GM18520 (cell line): ENCODE results near the gene SPTSSA.
"Not testable (repeated sequence)": the region's sequence is repeated elsewhere in the genome, so short reads cannot be mapped to it uniquely, and the experiment has no call there.

ENCODE experiments used
- ATAC-seq: cut with Tn5 transposase; IDR thresholded peaks from one replicate; pipeline ENCODE4 v1.9.1; 2021; ENCODE audit not compliant: unreplicated experiment

The SPTSSA gene

DNA sequence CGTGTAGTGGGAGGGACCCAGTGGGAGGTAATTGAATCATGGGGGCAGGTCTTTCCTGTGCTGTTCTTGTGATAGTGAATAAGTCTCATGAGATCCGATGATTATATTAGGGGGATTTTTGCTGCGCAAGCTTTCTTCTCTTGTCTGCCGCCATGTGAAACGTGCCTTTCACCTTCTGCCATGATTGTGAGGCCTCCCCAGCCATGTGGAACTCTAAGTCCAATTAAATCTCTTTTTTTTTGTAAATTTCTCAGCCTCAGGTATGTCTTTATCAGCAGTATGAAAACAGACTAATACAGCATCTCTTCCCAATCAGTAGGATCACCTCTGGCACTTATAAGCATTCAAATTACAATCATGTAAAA, 34.0 kb downstream of the SPTSSA start:
- not testable (repeated sequence) for ATAC-seq

DNA sequence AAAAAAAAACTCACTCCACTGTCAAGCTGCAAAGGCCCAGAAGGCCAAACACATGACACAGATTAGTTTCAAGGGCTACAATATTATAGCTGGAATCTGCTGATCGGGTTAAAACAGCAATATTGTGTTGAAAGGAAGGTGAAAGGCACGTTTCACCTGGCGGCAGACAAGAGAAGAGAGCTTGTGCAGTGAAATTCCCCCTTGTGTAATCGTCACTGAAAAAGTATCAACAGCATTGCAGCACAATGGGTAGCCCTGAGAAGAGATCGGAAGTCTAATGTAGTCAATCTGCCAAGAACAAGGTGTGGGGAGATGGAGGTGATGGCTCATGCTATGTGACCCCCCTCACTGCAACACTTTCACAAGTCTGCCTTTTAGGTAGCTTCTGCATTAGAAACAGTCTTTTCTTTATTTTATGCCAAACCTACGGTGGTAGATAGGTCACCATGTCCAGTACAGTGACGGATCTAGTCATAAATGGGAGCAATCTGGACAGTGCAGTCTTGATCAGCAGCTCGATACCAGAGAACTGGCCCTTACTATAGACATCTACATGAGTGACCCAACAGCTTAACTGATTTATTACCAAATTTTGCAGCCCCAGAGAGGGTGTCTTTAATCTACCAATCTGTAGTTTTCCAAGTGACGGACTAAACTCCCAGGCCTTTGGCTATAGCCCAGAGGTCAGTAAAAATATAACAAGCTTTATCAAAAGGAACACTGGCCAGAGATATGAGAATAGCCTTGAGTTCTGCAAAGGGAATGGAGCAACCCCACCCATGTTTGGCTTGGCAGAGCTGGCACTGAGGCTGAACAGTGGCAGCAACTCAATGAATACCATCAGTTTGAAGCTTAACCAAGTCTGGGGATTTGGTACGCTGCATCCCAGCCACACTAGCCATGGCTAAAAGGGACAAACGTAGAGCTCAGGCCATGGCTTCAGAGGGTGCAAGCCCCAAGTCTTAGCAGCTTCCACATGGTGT, 35.4 kb downstream of the SPTSSA start:
- no peak for ATAC-seq

DNA sequence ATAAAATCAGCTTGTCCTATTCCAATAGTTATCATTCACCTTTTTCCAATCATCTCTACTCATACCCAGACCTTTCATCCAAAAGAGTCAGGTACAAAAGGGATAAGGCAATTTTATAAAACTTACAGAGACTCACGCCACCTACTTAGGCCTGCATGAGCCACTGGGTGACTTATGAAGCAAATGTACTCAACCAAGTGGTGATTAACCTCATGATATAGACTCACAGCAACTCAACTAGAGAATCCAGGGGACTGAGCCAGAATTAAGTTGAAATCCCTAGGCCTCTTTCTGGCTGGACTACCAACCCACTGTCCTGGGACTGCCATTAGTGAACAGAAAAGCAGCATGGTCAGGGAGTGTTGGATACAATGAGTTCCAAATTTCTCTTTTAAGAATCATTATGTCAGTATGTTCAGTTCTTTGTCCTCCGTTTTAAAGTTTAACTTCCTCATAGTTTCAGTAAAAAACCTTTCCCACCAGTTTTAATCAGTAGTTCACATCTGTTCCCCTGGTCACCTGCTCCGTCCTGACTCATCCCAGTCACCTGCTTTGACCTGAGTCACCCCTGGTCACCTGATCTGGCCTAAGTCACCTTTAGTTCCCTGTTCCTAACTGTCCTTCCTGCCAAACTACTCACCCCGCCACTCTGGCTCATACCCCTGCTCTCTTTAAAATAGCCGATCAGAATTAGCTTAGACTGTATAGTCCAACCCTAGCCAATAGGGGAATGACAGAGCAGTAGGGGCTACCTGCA, 36.8 kb downstream of the SPTSSA start:
- no peak for ATAC-seq

DNA sequence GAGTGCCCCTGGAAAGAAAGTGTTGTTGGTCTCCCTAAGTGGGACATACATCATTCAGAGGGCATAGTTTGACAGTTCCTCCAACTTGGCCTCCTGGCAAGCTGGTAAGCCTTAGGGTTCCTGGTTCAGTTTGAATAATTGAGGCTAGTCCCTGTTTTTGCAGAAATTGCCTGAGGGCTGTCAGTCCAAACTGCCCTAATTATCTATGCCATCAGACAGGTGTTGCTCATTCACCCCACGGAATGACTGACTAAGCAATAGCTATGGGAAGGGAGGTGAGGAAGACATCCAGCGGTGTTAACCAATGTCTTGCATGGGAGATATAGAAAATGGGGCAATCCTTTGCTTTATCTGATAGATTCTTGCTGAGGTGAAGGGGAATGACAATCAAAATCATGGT, 37.6 kb downstream of the SPTSSA start:
- ATAC-seq = no peak

DNA sequence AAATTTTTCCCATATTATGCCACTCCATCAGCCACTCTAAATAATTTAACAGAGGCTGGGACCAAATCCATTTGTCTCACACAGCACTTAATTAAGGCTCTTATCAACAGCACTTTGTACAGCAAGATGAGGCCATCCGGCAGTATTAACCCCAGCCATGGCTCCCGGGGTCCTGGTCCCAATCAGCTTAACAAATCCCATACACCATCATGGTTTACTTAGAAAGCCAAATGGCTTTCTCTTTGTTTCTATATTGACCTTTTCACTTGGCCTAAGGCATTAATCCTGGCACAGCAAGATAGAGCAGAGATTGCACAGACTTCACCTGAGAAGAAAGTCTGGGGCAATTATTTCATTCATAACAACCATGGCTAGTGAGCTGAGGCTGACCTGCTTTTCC, 38.6 kb downstream of the SPTSSA start:
- ATAC-seq = no peak

DNA sequence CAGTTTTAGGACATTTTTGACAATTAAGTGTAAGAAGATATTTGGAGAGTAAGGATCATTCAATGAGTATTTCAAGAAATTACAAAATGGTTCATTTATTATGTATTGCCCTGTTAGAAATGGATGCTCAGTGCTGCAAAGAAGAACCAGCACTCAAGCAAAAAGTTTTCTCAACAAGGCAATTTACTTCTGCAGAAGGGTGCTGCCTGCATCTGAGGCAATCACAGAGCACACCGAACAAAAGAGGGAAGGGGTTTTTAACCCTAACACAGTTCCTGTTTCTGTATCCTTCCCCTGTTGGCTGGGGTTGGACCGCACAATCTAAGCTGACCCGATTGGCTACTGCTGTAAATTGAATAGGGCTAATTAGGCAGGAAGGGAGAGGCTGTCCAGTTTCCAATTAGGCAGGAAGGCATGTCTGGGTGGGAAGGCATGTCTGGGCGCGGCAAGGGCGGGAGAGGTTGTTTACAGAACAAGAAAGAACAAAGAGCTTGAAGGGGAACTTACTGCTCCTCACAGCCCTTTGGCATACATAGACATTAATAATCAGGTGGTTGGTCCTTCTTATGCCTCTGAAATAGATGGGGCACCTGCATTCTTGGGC, 41.4 kb downstream of the SPTSSA start:
- ATAC-seq = no peak

DNA sequence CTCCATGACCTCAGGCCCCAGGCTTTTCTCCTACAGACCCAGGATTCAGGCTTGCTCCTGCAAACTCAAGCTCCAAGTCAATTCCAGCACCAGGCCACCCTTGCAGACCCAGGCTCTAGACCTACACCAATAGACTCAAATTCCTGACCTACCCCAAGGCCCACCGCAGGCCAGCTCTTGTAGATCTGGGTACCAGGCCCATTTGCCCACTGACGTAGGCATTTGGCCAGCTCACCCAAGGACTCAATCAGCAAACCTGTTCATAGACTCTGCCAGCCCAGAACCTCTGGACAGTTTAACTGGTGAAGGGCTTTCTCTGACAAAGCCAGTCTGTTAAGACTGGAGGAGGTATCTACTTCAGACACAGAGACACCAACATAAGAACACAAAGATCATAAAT, 52.3 kb downstream of the SPTSSA start:
- no peak for ATAC-seq

DNA sequence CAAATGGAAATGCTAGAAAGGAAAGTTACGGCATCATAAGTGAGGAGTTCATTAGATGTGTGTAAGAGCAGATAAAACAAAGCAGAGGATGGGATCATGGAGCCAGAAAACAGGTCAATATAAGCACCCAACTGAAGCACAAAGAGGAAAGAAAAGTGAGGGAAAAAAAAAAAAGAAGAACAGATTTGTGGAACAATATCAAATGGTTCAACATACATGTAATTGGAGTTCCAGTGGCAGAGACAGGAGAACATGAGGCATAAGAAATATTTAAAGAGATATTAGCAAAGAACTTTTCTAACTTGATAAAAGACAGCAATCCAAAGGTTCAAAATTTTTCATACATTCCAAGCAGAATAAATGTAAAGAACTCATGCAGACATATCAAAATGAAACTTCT, 54.1 kb downstream of the SPTSSA start:
- ATAC-seq = no peak

DNA sequence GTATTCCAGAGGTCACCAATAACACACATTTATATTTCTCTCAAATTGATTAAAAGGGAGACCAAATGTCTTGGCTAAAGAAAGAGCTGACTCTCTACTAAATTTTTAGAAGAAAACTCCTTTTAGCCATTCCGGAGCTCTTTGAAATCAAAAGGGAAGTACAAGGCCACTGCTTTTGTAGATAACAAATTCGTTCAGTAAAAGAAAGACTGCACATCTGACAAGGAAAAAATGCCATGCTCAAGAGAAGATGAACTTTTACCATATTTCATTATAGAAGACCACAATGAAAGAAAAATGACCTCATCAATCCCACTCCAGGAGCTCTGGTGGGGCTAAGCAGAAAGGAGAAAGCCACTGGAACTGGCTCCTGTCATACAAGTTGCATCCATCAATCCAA, 57.6 kb downstream of the SPTSSA start:
- ATAC-seq = no peak

DNA sequence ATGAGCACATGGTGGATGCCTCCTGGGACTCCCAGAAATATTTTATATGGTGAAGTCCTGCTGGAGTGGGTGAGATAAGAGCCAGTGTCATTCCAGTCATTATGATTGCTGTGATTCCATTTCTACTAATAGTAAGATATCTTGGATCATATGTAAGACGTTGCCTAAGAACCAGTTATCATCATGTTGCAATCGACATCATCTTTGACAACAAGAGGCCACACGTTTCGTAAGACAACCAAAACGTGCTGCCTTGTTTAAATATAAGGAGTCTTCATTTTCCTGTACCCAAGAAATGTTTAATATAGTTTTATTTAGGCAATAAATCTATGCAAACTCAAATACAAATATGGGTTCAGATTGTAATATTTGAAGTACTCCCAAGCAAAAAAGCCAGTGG, 58.4 kb downstream of the SPTSSA start:
- ATAC-seq = no peak

DNA sequence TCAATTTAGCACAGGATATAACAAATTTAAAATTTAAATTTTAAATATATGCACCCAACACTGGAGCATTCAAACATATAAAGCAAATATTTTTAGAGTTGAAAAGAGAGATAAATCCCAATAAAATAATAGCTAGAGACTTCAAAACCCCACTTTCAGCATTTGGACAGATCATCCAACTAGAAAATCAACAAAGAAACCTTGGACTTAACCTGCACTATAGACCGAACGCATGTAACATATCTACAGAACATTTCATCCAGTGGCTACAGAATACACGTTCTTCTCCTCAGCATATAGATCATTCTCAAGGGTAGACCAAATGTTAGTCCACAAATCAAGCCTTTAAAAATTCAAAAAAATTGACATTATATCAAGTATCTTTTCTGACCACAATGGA, 64.0 kb downstream of the SPTSSA start:
- no peak for ATAC-seq

DNA sequence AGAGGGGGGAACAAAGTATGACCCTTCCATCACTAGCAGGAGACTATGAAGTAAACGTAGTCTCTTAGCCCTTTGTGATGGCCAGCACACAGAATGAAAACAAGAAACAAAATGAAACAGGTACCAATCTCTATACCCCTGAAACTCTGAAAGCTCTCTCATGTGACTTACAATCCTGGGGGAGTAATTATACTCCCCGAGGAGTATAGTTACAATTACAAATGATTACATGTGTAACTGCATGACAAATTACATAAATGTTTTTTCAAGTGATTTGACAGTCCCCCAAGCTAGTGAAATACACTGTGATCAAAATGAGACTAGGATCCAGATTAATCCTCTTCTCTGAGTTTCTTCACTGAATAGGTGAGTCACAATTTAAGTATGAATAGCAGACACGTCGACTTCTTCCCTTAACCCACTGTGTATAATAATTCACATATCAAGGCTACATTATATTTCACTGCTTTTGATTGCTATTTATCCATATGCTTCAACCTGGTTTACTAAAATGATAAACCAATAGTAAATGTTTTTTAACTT, 74.0 kb downstream of the SPTSSA start:
- no peak for ATAC-seq

DNA sequence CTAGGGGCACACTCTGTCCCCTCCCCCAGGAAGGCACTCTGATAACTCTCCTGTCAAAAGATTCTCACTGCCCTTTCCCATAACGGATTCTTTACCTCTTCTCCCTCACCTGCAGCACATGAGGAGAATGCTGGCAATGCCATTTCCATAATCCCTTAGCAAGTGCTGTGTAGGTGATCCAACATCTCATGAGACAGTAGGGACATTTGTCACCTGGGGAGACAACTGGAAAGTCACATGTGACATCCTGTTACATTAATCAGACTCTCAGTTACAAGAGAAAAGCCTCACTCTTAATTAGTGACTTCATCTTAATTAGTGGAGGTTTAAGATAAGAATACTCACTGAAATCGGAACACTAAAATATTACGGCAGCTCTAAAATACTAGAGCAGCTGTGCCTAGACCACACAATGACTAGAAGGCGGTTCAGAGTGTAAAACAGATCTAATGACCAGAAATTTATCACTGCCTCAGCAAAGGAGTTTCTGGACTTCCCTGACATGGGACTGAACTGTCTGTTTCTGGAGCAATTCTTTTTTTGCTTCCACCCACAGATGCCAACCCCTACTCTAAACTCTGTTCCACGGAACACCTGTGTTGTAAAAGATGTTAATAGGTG, 75.1 kb downstream of the SPTSSA start:
- no peak for ATAC-seq

DNA sequence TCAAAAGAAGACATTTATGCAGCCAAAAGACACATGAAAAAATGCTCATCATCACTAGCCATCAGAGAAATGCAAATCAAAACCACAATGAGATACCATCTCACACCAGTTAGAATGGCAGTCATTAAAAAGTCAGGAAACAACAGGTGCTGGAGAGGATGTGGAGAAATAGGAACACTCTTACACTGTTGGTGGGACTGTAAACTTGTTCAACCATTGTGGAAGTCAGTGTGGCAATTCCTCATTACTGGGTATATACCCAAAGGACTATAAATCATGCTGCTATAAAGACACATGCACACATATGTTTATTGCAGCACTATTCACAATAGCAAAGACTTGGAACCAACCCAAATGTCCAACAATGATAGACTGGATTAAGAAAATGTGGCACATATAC, 76.2 kb downstream of the SPTSSA start:
- not testable (repeated sequence) for ATAC-seq

DNA sequence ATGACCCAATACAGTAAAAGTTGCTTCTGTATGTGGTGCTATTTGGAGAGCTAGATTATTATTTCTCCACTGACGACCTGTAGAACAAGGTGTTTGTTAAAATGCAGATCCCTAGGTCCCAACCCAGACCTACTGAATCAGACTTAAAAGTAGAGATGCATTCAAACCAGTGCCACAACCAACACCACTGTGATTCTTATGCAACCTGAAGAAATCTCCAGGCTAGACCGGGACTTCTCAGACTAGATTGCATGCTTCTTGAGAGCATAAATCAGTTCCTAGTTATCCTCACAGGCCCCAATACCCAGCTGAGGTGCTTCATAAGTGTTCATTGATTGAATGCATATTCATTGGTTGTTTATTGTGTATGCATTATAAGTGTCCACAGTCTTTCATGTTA, 78.2 kb downstream of the SPTSSA start:
- ATAC-seq = no peak
